Hepatocyte (in vitro differentiated cells): Measurements from ENCODE around the gene ACTL10. TPM values are rescaled to one million over a fixed set of nuclear protein-coding genes. Genes with fewer than 3 reads are reported as not detected.

Experiments
- DNase-seq: peaks from one replicate; pipeline ENCODE4 v3.0.0-alpha.2; 2016; ENCODE audit warnings: low spot score
- H2AFZ ChIP-seq: fragments of 200-600 bp; sonication (generic); 2 replicates; pipeline ENCODE4 v1.6.0; 2016; ENCODE audit warnings: antibody characterized with exemption, mild to moderate bottlenecking
- H3K27ac ChIP-seq: fragments of 200-600 bp; sonication (generic); 2 replicates; pipeline ENCODE4 v1.5.1; 2016; ENCODE audit warnings: mild to moderate bottlenecking
- H3K27me3 ChIP-seq: fragments of 200-600 bp; sonication (generic); 2 replicates; pipeline ENCODE4 v1.6.1; 2016
- H3K36me3 ChIP-seq: fragments of 200-600 bp; sonication (generic); replicated peaks from 2 replicates; pipeline ENCODE4 v1.5.1; 2016; ENCODE audit warnings: low read depth; ENCODE audit not compliant: insufficient read depth
- H3K4me1 ChIP-seq: fragments of 200-600 bp; sonication (generic); 2 replicates; pipeline ENCODE4 v1.5.1; 2016; ENCODE audit warnings: mild to moderate bottlenecking, moderate library complexity; ENCODE audit not compliant: insufficient read depth
- H3K4me2 ChIP-seq: fragments of 200-600 bp; sonication (generic); 2 replicates; pipeline ENCODE4 v1.6.0; 2016
- H3K4me3 ChIP-seq: fragments of 200-600 bp; sonication (generic); 2 replicates; pipeline ENCODE4 v1.5.1; 2016; ENCODE audit warnings: mild to moderate bottlenecking
- H3K79me2 ChIP-seq: fragments of 200-600 bp; sonication (generic); 2 replicates; pipeline ENCODE4 v1.6.0; 2017; ENCODE audit warnings: mild to moderate bottlenecking
- H3K9me2 ChIP-seq: fragments of 200-600 bp; sonication (generic); replicated peaks from 2 replicates; pipeline ENCODE4 v1.6.0; 2017; ENCODE audit warnings: mild to moderate bottlenecking; ENCODE audit not compliant: insufficient read depth
- H3K9me3 ChIP-seq: fragments of 200-600 bp; sonication (generic); 2 replicates; pipeline ENCODE4 v1.5.1; 2016; ENCODE audit warnings: low read depth, mild to moderate bottlenecking
- H4K20me1 ChIP-seq: fragments of 200-600 bp; sonication (generic); 2 replicates; pipeline ENCODE4 v1.6.0; 2016; ENCODE audit warnings: mild to moderate bottlenecking; ENCODE audit not compliant: insufficient read depth, poor library complexity, severe bottlenecking
- CTCF ChIP-seq: fragments of 200-600 bp; sonication (generic); IDR thresholded peaks from 2 replicates; pipeline ENCODE4 v1.5.1; 2016; ENCODE audit warnings: antibody characterized with exemption, mild to moderate bottlenecking; ENCODE audit not compliant: poor library complexity
- EZH2 ChIP-seq: fragments of 200-600 bp; sonication (generic); IDR thresholded peaks from 2 replicates; pipeline ENCODE4 v1.6.1; 2016; ENCODE audit warnings: antibody characterized with exemption, mild to moderate bottlenecking, borderline replicate concordance
- EZH2phosphoT487 ChIP-seq: fragments of 200-600 bp; sonication (generic); IDR thresholded peaks from one replicate; pipeline ENCODE4 v1.6.1; 2018; ENCODE audit warnings: antibody characterized with exemption, mild to moderate bottlenecking, low read depth, moderate library complexity; ENCODE audit not compliant: unreplicated experiment, severe bottlenecking
- WGBS: methylation state at CpG from one replicate; pipeline ENCODE4 v1.1.6; 2016; ENCODE audit warnings: low lambda C conversion rate; ENCODE audit errors: missing lambda C conversion rate; 5-methylcytosine and 5-hydroxymethylcytosine counted together
- polyA plus RNA-seq: library from polyadenylated mRNA; unstranded; fragments of >200 nt; fragmentation: Nextera tagmentation; extraction: Ambion mirVana; gene quantifications from 2 replicates; pipeline ENCODE4 v1.2.1, GENCODE V29; 2016
- total RNA-seq: library from RNA; depleted of rRNA; stranded (reverse); fragments of >200 nt; gene quantifications from 2 replicates; pipeline ENCODE4 v1.2.3, GENCODE V29; 2014

Gene ACTL10
- total and polyA plus RNA-seq, 2 experiments from 2014 or later: 0.17 to 2.6 TPM

- Histone ChIP-seq H2AFZ (no peak overlapping the region), H3K4me2 (no peak overlapping the region), H3K27me3 (no peaks in the 10 kb centered on the region), H3K4me3 (no peak overlapping the region), H3K27ac (no peak overlapping the region), H3K79me2 (no peaks in the 10 kb centered on the region), H3K9me2 (no peaks in the 10 kb centered on the region), H3K36me3 (no peaks in the 10 kb centered on the region), H3K9me3 (no peaks in the 10 kb centered on the region), H3K4me1 (no peaks in the 10 kb centered on the region), H4K20me1 (no peaks in the 10 kb centered on the region)
- no peak for DNase-seq
- WGBS: 87% methylated on average over 14 of the region's 17 CpGs
- no peak for TF ChIP-seq EZH2
- TF ChIP-seq EZH2phosphoT487: no peak
- no peak for TF ChIP-seq CTCF
Measured at GRCh38 chr20:33693741-33694638, 27.2 kb downstream of the ACTL10 start.

GRCh38 chr20:33694639-33695012 is 27.9 kb downstream of the ACTL10 start:
- Histone ChIP-seq H4K20me1 (no peaks in the 10 kb centered on the region), H3K27ac (no peak overlapping the region), H3K9me2 (no peaks in the 10 kb centered on the region), H3K27me3 (no peaks in the 10 kb centered on the region), H3K4me1 (no peaks in the 10 kb centered on the region), H3K79me2 (no peaks in the 10 kb centered on the region), H3K9me3 (no peaks in the 10 kb centered on the region), H2AFZ (no peak overlapping the region), H3K36me3 (no peaks in the 10 kb centered on the region), H3K4me2 (no peak overlapping the region), H3K4me3 (no peak overlapping the region)
- WGBS: 79% methylated on average over 6 of the region's 6 CpGs
- TF ChIP-seq EZH2phosphoT487 (no peak), CTCF (no peak), EZH2 (no peak)
- DNase-seq: no peak

- H2AFZ ChIP-seq: no peak overlapping the region
- no peaks in the 10 kb centered on the region for H3K79me2 ChIP-seq
- H3K27me3 ChIP-seq: no peaks in the 10 kb centered on the region
- H3K4me3 ChIP-seq: no peak overlapping the region
- H3K9me3 ChIP-seq: no peaks in the 10 kb centered on the region
- WGBS: 79% methylated on average over 4 of the region's 4 CpGs
- H3K36me3 ChIP-seq: no peaks in the 10 kb centered on the region
- TF ChIP-seq CTCF: no peak
- no peak for TF ChIP-seq EZH2
- TF ChIP-seq EZH2phosphoT487: no peak
- H3K9me2 ChIP-seq: no peaks in the 10 kb centered on the region
- H3K4me2 ChIP-seq: no peak overlapping the region
- H3K27ac ChIP-seq: no peak overlapping the region
- no peaks in the 10 kb centered on the region for H4K20me1 ChIP-seq
- no peak for DNase-seq
- H3K4me1 ChIP-seq: no peaks in the 10 kb centered on the region
Measured at GRCh38 chr20:33696448-33696847, 29.7 kb downstream of the ACTL10 start.
